Peyer's patch (tissue), 4 donors: ENCODE data around the gene IGF2BP2.

Source experiments
- POLR2A ChIP-seq, 2 donors: fragments of 450-650 bp; IDR thresholded peaks; one replicate each; pipeline ENCODE4 v1.5.1; 2017; ENCODE audit warnings: antibody characterized with exemption in 2 of 2, mild to moderate bottlenecking in 2 of 2, moderate library complexity in 2 of 2
- TF ChIP-seq, protein P1 (sequence below), 6 experiments: fragments of 450-650 bp in 4 of 6; fragments of 200-600 bp in 2 of 6; sonication (generic) in 1 of 6; IDR thresholded peaks; one replicate each; pipeline ENCODE4 v1.5.1; 2017 to 2019; ENCODE audit warnings: antibody characterized with exemption in 6 of 6, mild to moderate bottlenecking in 3 of 6, moderate library complexity in 1 of 6

- no peak for TF ChIP-seq POLR2A (IDR thresholded peaks at IDR 0.05)
- TF ChIP-seq, protein P1, sequence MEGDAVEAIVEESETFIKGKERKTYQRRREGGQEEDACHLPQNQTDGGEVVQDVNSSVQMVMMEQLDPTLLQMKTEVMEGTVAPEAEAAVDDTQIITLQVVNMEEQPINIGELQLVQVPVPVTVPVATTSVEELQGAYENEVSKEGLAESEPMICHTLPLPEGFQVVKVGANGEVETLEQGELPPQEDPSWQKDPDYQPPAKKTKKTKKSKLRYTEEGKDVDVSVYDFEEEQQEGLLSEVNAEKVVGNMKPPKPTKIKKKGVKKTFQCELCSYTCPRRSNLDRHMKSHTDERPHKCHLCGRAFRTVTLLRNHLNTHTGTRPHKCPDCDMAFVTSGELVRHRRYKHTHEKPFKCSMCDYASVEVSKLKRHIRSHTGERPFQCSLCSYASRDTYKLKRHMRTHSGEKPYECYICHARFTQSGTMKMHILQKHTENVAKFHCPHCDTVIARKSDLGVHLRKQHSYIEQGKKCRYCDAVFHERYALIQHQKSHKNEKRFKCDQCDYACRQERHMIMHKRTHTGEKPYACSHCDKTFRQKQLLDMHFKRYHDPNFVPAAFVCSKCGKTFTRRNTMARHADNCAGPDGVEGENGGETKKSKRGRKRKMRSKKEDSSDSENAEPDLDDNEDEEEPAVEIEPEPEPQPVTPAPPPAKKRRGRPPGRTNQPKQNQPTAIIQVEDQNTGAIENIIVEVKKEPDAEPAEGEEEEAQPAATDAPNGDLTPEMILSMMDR (IDR thresholded peaks at IDR 0.05), result no peak
These were observed 100.1 kb downstream of the IGF2BP2 start for GRCh38 chr3:185724761-185725160.
